HG03565 (cell line): ENCODE results near the gene ONECUT1.
A peak's percentile ranks its signal among the peaks of the same experiment; 100 is the strongest.

ENCODE experiments used
- ATAC-seq: cut with Tn5 transposase; IDR thresholded peaks from one replicate; pipeline ENCODE4 v1.9.1; 2021; ENCODE audit warnings: mild to moderate bottlenecking, moderate library complexity; ENCODE audit not compliant: unreplicated experiment

ONECUT1 gene

GRCh38 chr15:52783929-52784798, 6.0 kb downstream of the ONECUT1 start:
- no peak for ATAC-seq

DNA sequence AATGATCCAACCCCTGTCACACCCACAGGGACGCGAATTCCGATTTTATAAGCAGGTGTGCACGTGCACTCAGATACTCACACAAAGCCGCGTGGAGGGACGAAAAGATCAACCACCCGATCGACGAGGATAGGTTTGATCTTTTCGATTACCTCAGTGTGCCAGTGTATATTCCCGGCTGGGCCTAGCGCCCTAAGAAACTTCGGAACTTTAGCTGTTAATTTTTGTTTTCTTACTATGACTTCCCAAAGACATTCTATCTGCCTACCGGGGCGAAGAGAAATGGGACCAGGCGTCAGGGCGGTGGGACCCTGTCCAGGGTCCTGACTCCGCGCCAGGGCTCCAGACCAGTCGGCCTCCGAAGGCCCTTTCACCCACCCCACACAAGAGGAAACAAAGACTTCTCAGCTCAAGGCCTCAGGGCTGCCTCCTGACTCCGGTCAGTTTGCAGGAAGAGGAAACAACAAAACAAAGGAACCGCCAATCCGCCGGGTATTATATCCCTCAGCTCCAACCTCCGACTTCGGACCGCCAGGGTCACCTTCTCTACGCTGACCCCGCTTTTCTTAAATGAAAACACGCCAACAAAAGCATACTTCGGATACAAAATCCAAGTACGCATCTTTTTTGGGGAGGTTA, 6.8 kb downstream of the ONECUT1 start:
- no peak for ATAC-seq

- ATAC-seq, result no peak
These were observed 7.6 kb downstream of the ONECUT1 start for GRCh38 chr15:52782514-52782913.

DNA sequence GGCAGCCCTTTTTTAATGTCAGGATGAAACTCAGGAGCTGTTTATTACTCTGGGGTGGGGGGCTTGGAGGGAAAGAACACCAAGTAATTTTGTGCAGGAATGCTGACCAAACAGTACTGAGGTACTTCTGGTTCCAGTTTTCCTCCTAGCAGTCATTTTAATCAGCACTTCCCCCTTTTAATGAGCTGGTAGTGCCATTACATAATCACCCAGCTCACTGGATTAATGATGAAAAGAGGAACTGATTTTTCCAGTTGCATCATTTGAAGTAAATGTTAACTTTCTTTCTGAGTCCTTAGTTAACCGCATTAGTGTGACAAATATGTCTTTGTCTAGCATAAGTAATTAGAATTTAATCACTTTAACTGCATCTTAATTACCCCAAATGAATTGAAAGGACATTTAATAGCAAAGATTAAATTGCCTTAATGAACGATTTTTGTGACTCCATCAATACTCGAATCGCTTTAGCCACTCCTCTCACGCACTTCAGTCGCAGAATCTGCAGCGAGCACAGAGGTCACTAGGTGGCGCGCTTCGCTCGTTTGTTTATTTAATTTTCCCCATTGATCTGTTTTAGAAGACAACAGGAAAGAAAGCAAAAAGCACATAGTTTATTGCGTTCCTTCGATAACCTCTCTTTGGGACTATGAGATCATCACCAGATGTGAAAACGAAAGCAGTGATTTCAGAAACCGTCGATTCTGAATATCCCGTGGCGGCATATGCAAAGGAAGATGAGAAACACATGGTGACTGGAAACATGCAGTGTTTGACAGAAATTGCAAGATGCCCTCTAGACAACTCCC, 9.8 kb downstream of the ONECUT1 start:
- ATAC-seq, result peak; percentile 72

DNA sequence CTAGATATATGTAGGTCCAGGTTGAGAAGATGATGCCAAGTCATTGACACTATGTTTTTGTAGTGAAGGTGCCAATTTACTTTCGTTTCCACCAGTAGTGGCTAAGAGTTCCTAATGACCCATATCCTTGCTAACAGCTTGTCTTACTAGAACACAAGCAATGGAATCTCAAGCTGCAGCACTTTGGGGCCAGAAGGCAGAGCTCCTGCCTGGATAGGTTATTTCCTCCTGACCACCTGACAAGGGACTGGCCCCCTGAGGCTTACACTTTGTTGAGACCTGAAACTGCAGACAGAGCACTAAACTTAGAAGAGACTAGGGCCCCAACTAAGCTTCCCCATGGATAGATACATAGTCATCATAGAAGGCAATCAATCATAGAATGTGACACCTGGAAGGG, 11.7 kb downstream of the ONECUT1 start:
- no peak for ATAC-seq

DNA sequence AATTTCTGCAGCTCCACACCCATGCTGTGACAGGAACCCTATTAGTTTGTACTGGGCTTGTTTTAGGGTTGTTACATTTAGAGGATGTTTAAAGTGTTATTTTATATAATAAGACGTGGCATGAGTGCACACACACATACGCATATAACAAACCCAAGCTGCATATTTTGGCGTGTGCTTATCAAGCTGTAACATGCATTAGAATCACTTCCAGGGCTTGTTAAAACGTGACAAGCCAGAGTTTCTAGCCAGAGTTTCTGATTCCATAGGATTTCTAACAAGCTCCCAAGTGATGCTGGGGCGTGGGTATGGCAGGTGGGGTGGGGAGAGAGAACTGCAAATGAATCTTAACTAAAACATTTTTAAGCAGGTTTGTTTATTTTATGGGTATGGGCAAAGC, 17.4 kb downstream of the ONECUT1 start:
- ATAC-seq, result no peak

- no peak for ATAC-seq
These were observed 24.4 kb downstream of the ONECUT1 start for GRCh38 chr15:52765785-52766184.

DNA sequence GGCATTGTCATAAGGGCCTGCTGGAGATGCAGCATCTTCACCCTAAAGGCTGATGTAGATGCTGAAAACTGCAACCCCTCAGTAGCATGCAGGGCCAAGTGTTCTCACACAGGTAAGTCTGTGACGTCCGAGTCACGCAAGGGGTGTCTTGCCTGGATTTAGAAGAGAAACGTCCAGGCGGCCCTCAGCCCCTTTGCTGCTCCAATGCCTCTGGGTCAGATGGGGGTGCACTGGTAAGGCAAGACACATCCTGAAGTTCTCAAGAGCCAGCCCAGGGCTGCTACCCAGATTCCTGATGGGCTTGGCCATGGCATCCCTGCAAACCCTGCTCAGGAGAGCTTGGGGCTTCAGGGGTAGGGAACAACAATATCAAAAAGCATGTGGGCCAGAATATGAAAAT, 25.4 kb downstream of the ONECUT1 start:
- ATAC-seq, result no peak

DNA sequence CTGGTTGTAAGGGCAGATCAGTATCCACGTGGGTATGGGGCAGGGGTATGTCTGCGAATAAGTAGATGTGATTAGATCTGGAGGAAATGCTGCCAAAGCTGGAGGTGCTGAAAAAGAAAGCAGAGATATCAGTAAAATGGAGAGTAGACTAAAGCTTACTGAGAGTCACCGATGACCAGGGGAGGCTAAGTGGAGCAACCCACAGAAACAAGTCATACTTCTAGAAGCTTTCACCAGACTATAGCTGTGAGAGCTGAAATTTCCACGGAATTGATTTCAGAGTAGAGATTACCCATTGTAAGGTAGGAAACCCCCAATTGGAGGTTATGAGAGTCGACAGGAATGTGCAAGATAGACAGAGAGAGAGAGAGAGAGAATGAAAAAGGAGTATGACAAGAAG, 27.5 kb downstream of the ONECUT1 start:
- no peak for ATAC-seq

GRCh38 chr15:52760562-52760961, 29.6 kb downstream of the ONECUT1 start:
- no peak for ATAC-seq

DNA sequence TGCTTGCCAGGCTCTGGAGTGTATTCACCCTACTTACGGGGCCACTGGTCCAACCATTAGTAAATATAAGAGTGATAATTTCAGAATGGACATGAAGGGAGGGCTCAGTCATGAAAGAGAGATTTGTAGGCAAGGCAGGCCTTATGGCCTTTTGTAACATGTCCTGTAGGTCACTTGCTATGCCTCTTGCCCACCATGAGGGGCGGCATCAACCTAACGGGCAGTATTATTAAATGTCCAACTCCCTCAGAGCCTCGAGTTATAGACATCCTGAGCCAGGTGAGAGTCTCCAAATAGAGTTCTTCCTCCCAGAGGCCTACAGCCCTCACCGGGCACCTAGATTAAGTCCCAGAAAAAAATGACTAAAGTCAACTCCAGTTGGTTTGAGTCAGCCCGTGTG, 30.2 kb downstream of the ONECUT1 start:
- ATAC-seq, result no peak

DNA sequence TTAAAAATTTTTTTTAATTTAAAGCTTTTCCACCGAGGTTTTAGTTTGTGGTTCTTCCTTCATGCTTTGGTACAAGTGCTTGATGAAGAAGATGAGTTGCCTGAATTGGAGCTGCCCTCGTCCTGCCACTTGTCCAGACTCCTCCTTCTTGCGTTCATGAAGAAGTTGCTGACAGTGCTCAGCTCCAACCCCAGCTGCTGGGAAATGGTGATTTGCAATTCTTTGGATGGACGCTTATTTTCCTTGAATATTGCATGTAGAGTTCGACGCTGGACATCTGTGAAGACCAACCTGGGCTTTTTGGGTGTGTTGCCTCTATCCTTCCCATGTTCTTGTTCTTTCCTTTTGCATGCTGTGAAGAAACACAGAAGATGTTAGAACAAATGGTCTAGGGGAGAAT, 32.6 kb downstream of the ONECUT1 start:
- ATAC-seq, result no peak

GRCh38 chr15:52751522-52751921, 38.6 kb downstream of the ONECUT1 start:
- no peak for ATAC-seq

- ATAC-seq, result no peak
These were observed 40.9 kb downstream of the ONECUT1 start for GRCh38 chr15:52749258-52749657.

- ATAC-seq, result no peak
These were observed 43.9 kb downstream of the ONECUT1 start for GRCh38 chr15:52746162-52746757.

DNA sequence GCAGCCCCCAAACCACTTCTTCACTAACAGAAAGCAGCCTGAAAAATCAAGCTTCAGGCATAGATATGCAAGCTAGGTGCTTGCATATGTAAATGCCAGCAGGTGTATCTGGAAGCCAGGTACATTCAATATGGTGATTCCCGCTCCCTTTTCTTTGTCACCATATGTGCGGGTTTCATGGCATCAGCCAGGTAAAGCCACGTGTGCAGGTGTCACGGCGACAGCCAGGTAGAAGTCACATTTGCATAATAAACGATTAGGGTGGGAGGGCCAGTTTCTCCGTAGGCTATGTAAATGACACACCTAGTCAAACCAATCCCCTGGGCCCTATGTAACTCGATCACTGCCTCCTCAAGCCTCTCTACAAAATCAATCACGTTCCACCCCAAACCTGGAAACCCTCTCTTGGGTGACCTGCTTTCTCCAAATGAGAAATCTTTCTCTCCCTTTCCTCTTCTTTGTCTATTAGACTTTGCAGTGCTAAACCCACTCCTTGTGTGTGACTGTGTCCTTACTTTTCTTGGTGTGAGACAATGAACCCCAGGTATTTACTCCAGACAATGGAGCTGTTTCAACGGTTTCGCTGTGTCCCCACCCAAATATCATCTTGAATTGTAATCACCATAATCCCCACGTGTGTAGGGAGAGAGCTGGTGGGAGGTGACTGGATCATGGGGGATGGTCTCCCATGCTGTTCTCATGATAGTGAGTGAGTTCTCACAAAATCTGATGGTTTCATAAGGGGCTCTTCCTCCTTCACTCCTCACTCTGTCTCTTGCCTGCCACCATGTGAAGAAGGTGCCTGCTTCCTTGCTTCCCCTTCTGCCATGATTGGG, 44.6 kb downstream of the ONECUT1 start:
- no peak for ATAC-seq

DNA sequence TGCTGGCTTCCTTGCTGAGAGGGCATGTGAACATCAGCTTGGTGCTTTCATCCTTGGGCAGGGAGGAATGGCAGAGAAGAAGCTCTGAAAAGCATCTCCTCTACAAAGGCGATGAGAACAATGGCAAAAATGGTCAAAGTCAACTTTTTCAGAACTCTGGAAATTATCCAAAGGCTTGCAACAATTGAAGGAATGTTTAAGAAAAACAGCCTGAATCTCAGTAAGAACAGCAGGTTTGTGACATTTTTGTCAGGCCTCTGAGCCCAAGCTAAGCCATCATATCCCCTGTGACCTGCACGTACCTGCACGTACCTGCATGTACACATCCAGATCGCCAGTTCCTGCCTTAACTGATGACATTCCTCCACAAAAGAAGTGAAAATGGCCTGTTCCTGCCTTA, 51.8 kb downstream of the ONECUT1 start:
- ATAC-seq, result no peak

GRCh38 chr15:52737720-52738119, 52.4 kb downstream of the ONECUT1 start:
- ATAC-seq, result no peak

GRCh38 chr15:52735231-52736089, 54.7 kb downstream of the ONECUT1 start:
- peak; percentile 74 for ATAC-seq
